ENCODE measurements around the gene C10orf62. TPM values are rescaled to one million over a fixed set of nuclear protein-coding genes. Genes with fewer than 3 reads are reported as not detected.

Gene C10orf62
- total and polyA plus RNA-seq, 2 of the 8 experiments (the other 6 are each of a cell fraction or from before 2014, with no cell fraction given), result 0.05 TPM; not detected in 1

- TF ChIP-seq, protein P1, sequence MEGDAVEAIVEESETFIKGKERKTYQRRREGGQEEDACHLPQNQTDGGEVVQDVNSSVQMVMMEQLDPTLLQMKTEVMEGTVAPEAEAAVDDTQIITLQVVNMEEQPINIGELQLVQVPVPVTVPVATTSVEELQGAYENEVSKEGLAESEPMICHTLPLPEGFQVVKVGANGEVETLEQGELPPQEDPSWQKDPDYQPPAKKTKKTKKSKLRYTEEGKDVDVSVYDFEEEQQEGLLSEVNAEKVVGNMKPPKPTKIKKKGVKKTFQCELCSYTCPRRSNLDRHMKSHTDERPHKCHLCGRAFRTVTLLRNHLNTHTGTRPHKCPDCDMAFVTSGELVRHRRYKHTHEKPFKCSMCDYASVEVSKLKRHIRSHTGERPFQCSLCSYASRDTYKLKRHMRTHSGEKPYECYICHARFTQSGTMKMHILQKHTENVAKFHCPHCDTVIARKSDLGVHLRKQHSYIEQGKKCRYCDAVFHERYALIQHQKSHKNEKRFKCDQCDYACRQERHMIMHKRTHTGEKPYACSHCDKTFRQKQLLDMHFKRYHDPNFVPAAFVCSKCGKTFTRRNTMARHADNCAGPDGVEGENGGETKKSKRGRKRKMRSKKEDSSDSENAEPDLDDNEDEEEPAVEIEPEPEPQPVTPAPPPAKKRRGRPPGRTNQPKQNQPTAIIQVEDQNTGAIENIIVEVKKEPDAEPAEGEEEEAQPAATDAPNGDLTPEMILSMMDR (IDR thresholded peaks at IDR 0.05; ENCODE audit: control extremely low read depth in 1 of 3, insufficient read depth in 1 of 3, low read depth in 1 of 3, low read length in 3 of 3), result no peak
These were observed 42.9 kb upstream of the C10orf62 start (continued) for GRCh38 chr10:97546456-97547270.
